Retinal pigment epithelial cell (primary cell): ENCODE results near the gene SLC8A1.

Experiments
- DNase-seq: peaks from one replicate; pipeline ENCODE4 v3.0.0-alpha.2; 2010; ENCODE audit warnings: low read depth
- H3K4me3 ChIP-seq: 2 replicates; pipeline ENCODE4 v1.5.1; 2011; ENCODE audit warnings: mild to moderate bottlenecking, low read length, control low read depth, moderate library complexity
- CTCF ChIP-seq: conservative IDR thresholded peaks from 2 replicates; pipeline ENCODE4 v1.5.1; 2011; ENCODE audit warnings: low read depth, low read length, control low read depth, inconsistent platforms

Gene SLC8A1

DNA sequence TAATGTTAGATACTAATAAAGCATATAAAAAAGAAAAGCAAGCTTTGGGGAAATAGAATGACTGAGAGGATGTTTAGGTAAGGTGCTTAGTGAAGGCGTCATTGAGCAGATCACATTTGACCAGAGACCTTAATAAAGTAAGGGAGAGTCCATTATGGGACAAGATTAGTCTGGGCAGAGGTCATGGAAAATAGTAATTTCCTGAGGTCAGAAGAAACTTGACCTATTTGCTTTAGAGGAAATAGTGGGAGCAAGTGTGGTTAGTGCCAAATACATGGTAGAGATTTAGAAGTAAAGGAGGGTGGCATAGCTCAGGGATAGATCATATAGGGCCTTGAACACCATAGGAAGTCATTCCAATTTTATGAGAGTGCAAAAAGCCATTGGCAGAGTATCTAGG, 24.5 kb upstream of the SLC8A1 start:
- no peak overlapping the region for H3K4me3 ChIP-seq
- DNase-seq: no peak
- no peak for TF ChIP-seq CTCF

- no peak for TF ChIP-seq CTCF
- no peak overlapping the region for H3K4me3 ChIP-seq
- no peak for DNase-seq
Measured at GRCh38 chr2:40474306-40474705, 22.4 kb upstream of the SLC8A1 start.

- DNase-seq: no peak
- TF ChIP-seq CTCF: no peak
- no peak overlapping the region for H3K4me3 ChIP-seq
Measured at GRCh38 chr2:40471866-40472265, 20.0 kb upstream of the SLC8A1 start.

DNA sequence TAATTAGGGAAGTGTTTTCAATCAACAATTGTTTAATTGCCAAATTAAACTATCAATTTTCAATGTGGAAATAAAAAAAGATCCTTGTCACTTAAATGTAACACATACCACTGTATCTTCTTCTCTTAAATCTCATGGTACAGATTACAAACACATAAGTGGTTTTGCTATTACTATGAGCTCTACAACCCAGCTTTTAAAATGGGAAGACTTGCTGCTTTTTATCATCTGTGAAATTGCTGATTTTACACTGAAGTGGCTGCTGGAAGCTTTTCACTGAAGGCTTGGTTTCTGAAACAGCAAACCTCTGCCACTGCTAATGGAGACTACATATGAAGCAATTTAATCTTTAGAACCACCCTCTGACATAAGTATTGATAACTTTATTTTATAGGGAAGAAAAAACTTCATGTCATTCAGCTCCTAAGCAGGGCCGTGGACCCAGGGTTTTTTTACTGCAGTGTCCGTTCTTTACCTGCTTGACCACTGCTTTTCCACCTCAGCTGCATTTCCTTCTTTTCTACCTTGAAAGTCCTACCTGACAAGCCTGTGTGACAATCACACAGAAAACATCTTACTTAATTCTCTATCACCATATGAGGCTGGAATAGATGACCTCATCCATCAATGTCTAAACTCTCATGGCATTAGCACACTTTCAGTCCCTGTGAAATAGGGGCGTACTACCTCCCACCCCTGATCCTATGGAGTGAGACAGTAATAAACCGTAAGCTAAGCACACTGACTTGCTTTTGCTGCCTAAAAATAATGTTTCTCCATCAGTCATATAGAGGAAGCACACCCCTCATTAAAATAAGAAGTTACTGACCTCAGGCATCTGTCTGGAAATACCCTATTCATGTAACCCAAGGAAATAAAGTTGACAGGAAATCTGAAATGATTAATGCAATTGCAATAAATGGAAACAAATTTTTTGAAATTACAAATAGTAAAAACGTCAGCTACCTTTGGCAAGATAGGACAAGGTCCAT, 19.2 kb upstream of the SLC8A1 start:
- TF ChIP-seq CTCF: no peak
- no peak overlapping the region for H3K4me3 ChIP-seq
- DNase-seq: no peak

DNA sequence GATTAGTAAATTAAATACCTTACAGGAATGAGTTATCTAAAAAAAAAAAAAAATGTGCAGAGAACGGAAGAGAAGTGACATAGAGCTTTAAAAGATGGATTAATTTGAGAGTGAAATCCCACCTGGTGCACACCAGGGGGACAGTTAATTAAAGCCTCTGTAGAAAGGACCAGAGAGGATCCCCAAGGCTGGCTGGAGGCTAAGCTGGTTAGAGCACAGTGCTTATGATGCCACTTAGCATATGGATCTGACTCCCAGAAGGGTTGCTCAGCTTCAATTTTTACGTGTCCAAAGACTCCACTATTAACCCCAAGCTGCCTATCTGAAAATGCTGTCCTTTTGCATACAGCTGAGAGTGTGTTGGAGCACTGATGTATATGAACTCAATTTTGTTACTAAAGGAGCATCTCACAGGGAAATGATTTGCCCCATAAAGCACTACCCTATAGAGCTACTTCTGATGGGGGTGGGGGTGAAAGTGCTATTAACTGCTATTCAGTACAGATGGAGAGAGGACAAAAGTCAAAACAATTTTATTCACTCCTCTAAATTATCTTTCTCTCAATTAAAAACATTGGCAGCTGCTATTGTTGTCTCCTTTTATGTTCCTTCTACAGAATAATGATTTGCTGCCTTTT, 15.2 kb upstream of the SLC8A1 start:
- TF ChIP-seq CTCF: no peak
- no peak overlapping the region for H3K4me3 ChIP-seq
- no peak for DNase-seq

GRCh38 chr2:40466332-40466906, 14.5 kb upstream of the SLC8A1 start:
- H3K4me3 ChIP-seq: no peak overlapping the region
- no peak for DNase-seq
- TF ChIP-seq CTCF: no peak
